Measurements from ENCODE around the gene EFNA1. TPM values are rescaled to one million over a fixed set of nuclear protein-coding genes. Genes with fewer than 3 reads are reported as not detected.

EFNA1 gene
- total and polyA plus RNA-seq, 2 of the 4 experiments (the other 2 are of a cell fraction) = 0.90 to 1.6 TPM

DNA sequence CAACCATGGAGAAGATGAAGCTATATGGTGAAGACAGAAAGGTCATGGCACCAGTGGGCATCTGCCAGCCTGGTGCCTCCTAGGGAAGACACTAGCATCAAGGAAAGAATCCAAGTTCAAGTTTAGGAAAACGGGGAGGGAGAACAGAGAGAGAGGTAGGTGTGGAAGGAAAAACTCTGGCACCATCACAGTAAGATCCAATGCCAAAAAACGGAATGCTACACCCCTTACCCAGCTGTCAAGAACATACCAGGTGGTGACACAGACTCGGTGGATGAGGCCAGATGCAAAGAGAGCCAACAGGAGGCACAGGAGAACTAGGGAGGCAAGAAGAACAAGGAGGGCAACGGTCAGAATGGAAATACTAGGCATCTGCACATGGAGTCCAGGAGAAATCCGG lies 41.9 kb downstream of the EFNA1 start:
- no peaks in the 10 kb centered on the region; the same call in none of the 2 replicates for H3K9me1 ChIP-seq (ENCODE audit: insufficient read depth, low read length)
- H4K5ac ChIP-seq (ENCODE audit: low read depth, low read length) = no peak overlapping the region
- no peak overlapping the region for H3K56ac ChIP-seq (ENCODE audit: extremely low read depth, insufficient read depth, low read length)
- no peak overlapping the region for H2AK5ac ChIP-seq (ENCODE audit: low read depth, low read length)
- H3K27ac ChIP-seq (ENCODE audit: insufficient read depth, low read length) = no peak overlapping the region
- H2BK20ac ChIP-seq (ENCODE audit: low read depth, low read length) = no peak overlapping the region
- ATAC-seq (ENCODE audit: low read depth) (no peak), DNase-seq (no peak)
- H2BK120ac ChIP-seq (ENCODE audit: low read depth, low read length) = no peak overlapping the region
- no CpG with 5 or more reads among the region's 5 CpGs for WGBS, 2 experiments (ENCODE audit: extremely low coverage in 2 of 2, insufficient read length in 1 of 2)
- no peak overlapping the region for H3K14ac ChIP-seq (replicated peaks; ENCODE audit: low read depth, low read length)
- ChIA-PET CTCF (no interaction called here), POLR2A (ENCODE audit: unreplicated experiment) (interaction anchor here (1.5 kb wide), 1 partner anchor 78 kb away, joined by 5 read pairs; no protein-coding TSS in a partner anchor)
- H2BK5ac ChIP-seq (ENCODE audit: low read depth, low read length, poor library complexity, severe bottlenecking) = no peak overlapping the region
- H2AK9ac ChIP-seq (replicated peaks; ENCODE audit: low read depth, low read length, poor library complexity) = no peak overlapping the region
- H3K27me3 ChIP-seq (ENCODE audit: control insufficient read depth, insufficient read depth, low read length) = peaks cover 6% of the 10 kb centered on the region; the same call in 1 of the 2 replicates
- H3K36me3 ChIP-seq (ENCODE audit: control insufficient read depth, insufficient read depth, low read length) = peaks cover 16% of the 10 kb centered on the region
- H4K91ac ChIP-seq (ENCODE audit: insufficient read depth, low read depth, low read length) = no peak overlapping the region
- H3K79me1 ChIP-seq (ENCODE audit: low read depth in 1 of 2, low read length in 2 of 2) = peaks cover 0 to 30% of the 10 kb centered on the region in 2 experiments
- TF ChIP-seq CEBPB (IDR thresholded peaks at IDR 0.05; ENCODE audit: low read depth, low read length) (no peak), POLR2A (IDR thresholded peaks at IDR 0.05; ENCODE audit: low read depth, low read length) (no peak), MXI1 (IDR thresholded peaks at IDR 0.05; ENCODE audit: borderline replicate concordance, low read depth, low read length) (no peak), MAFK (IDR thresholded peaks at IDR 0.05; ENCODE audit: low read depth, low read length) (no peak)
- dilution Hi-C loops (cut with HindIII; ENCODE audit: low sequenced_read_pairs, unreplicated experiment) (no loop called here), intact Hi-C loops (cut with micrococcal nuclease) (no loop called here), in situ Hi-C loops (cut with MboI; ENCODE audit: low sequenced_read_pairs) (loop anchor here (5.0 kb wide), 1 partner anchor 77 kb away; no protein-coding TSS in a partner anchor)
- no peak overlapping the region for H3K4me3 ChIP-seq (ENCODE audit: insufficient read depth, low read depth, low read length)
- H2AFZ ChIP-seq (replicated peaks; ENCODE audit: low read length, poor library complexity) = no peak overlapping the region
- no peak overlapping the region for H3K23ac ChIP-seq (ENCODE audit: low read depth, low read length)
- H3K4ac ChIP-seq (ENCODE audit: low read depth, low read length) = no peak overlapping the region
- H3K4me2 ChIP-seq (ENCODE audit: low read depth, low read length) = no peak overlapping the region
- H4K20me1 ChIP-seq (ENCODE audit: insufficient read depth, low read length) = no peaks in the 10 kb centered on the region
- no peak overlapping the region for H4K8ac ChIP-seq (ENCODE audit: low read depth in 2 of 2, low read length in 2 of 2)
- no peak overlapping the region for H2BK15ac ChIP-seq (ENCODE audit: low read depth, low read length)
- no peak overlapping the region for H3K9ac ChIP-seq (ENCODE audit: low read depth, low read length)
- H3K9me3 ChIP-seq (ENCODE audit: control insufficient read depth, insufficient read depth, low read length) = no peaks in the 10 kb centered on the region
- H3K18ac ChIP-seq (ENCODE audit: low read depth, low read length) = no peak overlapping the region
- peaks cover 4% of the 10 kb centered on the region for H3K4me1 ChIP-seq (ENCODE audit: control insufficient read depth, insufficient read depth, low read length)
- no TSS peak for BruUV-seq (replicated peaks)
